ENCODE measurements around the gene CCSAP.

- TF ChIP-seq CTCF (IDR thresholded peaks at IDR 0.05; ENCODE audit: insufficient read depth, low read length) (no peak), POLR2AphosphoS5 (IDR thresholded peaks at IDR 0.05; ENCODE audit: low read depth) (no peak), SPI1 (IDR thresholded peaks at IDR 0.05; ENCODE audit: borderline replicate concordance, low read depth) (no peak)
Observed at GRCh38 chr1:229296541-229296941, 46.3 kb downstream of the CCSAP start.

Measured in HL-60 (cell line).